ENCODE measurements around the gene MRPL24. TPM values are rescaled to one million over a fixed set of nuclear protein-coding genes. Genes with fewer than 3 reads are reported as not detected.

Gene MRPL24
- total and polyA plus RNA-seq, 2 of the 4 experiments (the other 2 are of a cell fraction): 68.8 to 99.5 TPM

DNA sequence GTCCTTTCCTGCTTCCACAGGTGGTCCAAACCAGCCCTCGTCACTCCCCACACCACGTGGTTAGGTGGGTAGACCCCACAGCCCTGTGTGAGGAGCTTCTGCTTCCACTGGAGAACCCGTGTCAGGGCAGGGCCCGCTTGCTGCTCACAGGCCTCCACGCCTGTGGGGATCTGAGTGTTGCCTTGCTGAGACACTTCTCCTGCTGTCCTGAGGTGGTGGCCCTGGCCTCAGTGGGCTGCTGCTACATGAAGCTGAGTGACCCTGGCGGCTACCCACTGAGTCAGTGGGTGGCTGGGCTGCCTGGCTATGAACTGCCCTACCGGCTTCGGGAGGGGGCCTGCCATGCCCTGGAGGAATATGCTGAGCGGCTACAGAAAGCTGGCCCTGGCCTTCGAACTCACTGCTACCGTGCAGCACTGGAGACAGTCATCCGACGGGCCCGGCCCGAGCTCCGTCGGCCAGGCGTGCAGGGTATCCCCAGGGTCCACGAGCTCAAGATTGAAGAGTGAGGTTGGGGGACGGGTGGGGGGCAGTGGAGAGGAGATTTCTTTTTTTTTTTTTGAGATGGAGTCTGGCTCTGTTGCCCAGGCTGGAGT, 6.8 kb downstream of the MRPL24 start:
- Histone ChIP-seq H3K27me3 (ENCODE audit: control insufficient read depth, insufficient read depth, low read length) (no peaks in the 10 kb centered on the region), H2BK20ac (ENCODE audit: low read depth, low read length) (no peak overlapping the region), H3K18ac (ENCODE audit: low read depth, low read length) (no peak overlapping the region), H3K27ac (ENCODE audit: insufficient read depth, low read length) (no peak overlapping the region), H3K56ac (ENCODE audit: extremely low read depth, insufficient read depth, low read length) (no peak overlapping the region), H2AK5ac (ENCODE audit: low read depth, low read length) (no peak overlapping the region), H3K4ac (ENCODE audit: low read depth, low read length) (no peak overlapping the region), H3K14ac (replicated peaks; ENCODE audit: low read depth, low read length) (no peak overlapping the region), H2BK5ac (ENCODE audit: low read depth, low read length, poor library complexity, severe bottlenecking) (no peak overlapping the region), H3K9ac (ENCODE audit: low read depth, low read length) (no peak overlapping the region), H2BK120ac (ENCODE audit: low read depth, low read length) (no peak overlapping the region), H3K9me1 (ENCODE audit: insufficient read depth, low read length) (peaks cover 5% of the 10 kb centered on the region), H2AFZ (replicated peaks; ENCODE audit: low read length, poor library complexity) (no peak overlapping the region), H4K20me1 (ENCODE audit: insufficient read depth, low read length) (no peaks in the 10 kb centered on the region), H4K5ac (ENCODE audit: low read depth, low read length) (no peak overlapping the region), H4K91ac (ENCODE audit: insufficient read depth, low read depth, low read length) (no peak overlapping the region), H3K4me1 (ENCODE audit: control insufficient read depth, insufficient read depth, low read length) (no peaks in the 10 kb centered on the region), H2AK9ac (replicated peaks; ENCODE audit: low read depth, low read length, poor library complexity) (no peak overlapping the region), H3K23ac (ENCODE audit: low read depth, low read length) (no peak overlapping the region), H4K8ac (ENCODE audit: low read depth in 2 of 2, low read length in 2 of 2) (no peak overlapping the region), H3K36me3 (ENCODE audit: control insufficient read depth, insufficient read depth, low read length) (peaks cover 32% of the 10 kb centered on the region), H3K4me3 (ENCODE audit: insufficient read depth, low read depth, low read length) (no peak overlapping the region), H3K79me1 (ENCODE audit: low read depth in 1 of 2, low read length in 2 of 2) (peaks cover 8 to 25% of the 10 kb centered on the region in 2 experiments), H2BK15ac (ENCODE audit: low read depth, low read length) (no peak overlapping the region), H3K9me3 (ENCODE audit: control insufficient read depth, insufficient read depth, low read length) (no peaks in the 10 kb centered on the region), H3K4me2 (ENCODE audit: low read depth, low read length) (no peak overlapping the region)
- CTCF ChIA-PET: interaction anchor here (1.7 kb wide), 1 partner anchor 56 kb away, joined by 3 read pairs; no protein-coding TSS in a partner anchor
- in situ Hi-C loops (cut with MboI; ENCODE audit: low sequenced_read_pairs): no loop called here
- POLR2A ChIA-PET (ENCODE audit: unreplicated experiment): no interaction called here
- intact Hi-C loops (cut with micrococcal nuclease): no loop called here
- dilution Hi-C loops (cut with HindIII; ENCODE audit: low sequenced_read_pairs, unreplicated experiment): no loop called here
- no peak for ATAC-seq (ENCODE audit: low read depth)
- BruUV-seq (replicated peaks): no TSS peak
- TF ChIP-seq BHLHE40 (IDR thresholded peaks at IDR 0.05; ENCODE audit: low read depth, low read length): no peak
- TF ChIP-seq, protein P1, sequence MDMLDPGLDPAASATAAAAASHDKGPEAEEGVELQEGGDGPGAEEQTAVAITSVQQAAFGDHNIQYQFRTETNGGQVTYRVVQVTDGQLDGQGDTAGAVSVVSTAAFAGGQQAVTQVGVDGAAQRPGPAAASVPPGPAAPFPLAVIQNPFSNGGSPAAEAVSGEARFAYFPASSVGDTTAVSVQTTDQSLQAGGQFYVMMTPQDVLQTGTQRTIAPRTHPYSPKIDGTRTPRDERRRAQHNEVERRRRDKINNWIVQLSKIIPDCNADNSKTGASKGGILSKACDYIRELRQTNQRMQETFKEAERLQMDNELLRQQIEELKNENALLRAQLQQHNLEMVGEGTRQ (IDR thresholded peaks at IDR 0.05; ENCODE audit: low read depth, low read length): no peak
- TF ChIP-seq CHD1 (IDR thresholded peaks at IDR 0.05; ENCODE audit: low read depth, low read length): no peak
- TF ChIP-seq, protein P2, sequence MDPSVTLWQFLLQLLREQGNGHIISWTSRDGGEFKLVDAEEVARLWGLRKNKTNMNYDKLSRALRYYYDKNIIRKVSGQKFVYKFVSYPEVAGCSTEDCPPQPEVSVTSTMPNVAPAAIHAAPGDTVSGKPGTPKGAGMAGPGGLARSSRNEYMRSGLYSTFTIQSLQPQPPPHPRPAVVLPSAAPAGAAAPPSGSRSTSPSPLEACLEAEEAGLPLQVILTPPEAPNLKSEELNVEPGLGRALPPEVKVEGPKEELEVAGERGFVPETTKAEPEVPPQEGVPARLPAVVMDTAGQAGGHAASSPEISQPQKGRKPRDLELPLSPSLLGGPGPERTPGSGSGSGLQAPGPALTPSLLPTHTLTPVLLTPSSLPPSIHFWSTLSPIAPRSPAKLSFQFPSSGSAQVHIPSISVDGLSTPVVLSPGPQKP (IDR thresholded peaks at IDR 0.05; ENCODE audit: borderline replicate concordance, low read depth, low read length): no peak
- TF ChIP-seq FOS (IDR thresholded peaks at IDR 0.05; ENCODE audit: low read depth, low read length): no peak
- no peak for TF ChIP-seq RFX5 (IDR thresholded peaks at IDR 0.05; ENCODE audit: low read depth, low read length)
- no peak for TF ChIP-seq RCOR1 (IDR thresholded peaks at IDR 0.05; ENCODE audit: insufficient replicate concordance, low read length)
- no peak for TF ChIP-seq MAZ (IDR thresholded peaks at IDR 0.05; ENCODE audit: borderline replicate concordance, low read depth, low read length)
- TF ChIP-seq RAD21 (IDR thresholded peaks at IDR 0.05; ENCODE audit: low read length): no peak
- no peak for TF ChIP-seq SMC3 (IDR thresholded peaks at IDR 0.05; ENCODE audit: low read depth, low read length)
- no peak for TF ChIP-seq MXI1 (IDR thresholded peaks at IDR 0.05; ENCODE audit: borderline replicate concordance, low read depth, low read length)
- WGBS, 2 experiments (ENCODE audit: extremely low coverage in 2 of 2, insufficient read length in 1 of 2): 95% methylated on average over 6 of the region's 20 CpGs; no CpG with 5 or more reads in 1 of the 2 experiments
- DNase-seq: no peak

Measured in IMR-90 (cell line).